ENCODE measurements around the gene CACNA1F. TPM values are rescaled to one million over a fixed set of nuclear protein-coding genes. Genes with fewer than 3 reads are reported as not detected.

CACNA1F gene
- total RNA-seq, 1 experiment from 2014 or later = not detected

DNA sequence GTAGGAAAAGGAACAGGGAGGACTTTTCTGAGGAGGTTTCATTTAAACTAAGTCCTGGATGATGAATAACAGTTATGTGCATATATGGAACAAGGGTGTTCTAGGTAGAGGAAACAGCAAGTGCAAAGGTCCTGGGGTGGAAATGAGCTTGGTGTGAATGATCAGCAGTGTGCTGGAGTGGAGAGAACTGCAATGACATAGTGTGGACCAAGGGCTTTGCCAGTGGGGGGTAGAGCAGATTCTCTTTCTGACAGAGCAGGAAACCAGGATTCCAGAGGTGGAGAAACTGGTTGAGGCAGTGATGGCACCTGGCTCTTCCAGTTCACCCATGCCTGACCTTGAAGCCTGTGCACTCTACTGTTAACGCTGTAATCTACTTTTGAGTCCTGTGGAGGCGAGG lies 38.2 kb upstream of the CACNA1F start:
- Mint-ChIP-seq H3K36me3 (ENCODE audit: insufficient read depth, unreplicated experiment) (no peaks in the 10 kb centered on the region), H3K27me3 (ENCODE audit: insufficient read depth, unreplicated experiment) (no peaks in the 10 kb centered on the region), H3K4me1 (ENCODE audit: insufficient read depth, unreplicated experiment) (peaks cover 12% of the 10 kb centered on the region), H3K9me3 (ENCODE audit: unreplicated experiment) (peaks cover 7% of the 10 kb centered on the region), H3K4me3 (ENCODE audit: unreplicated experiment) (peak overlapping the region; percentile 90), H3K27ac (ENCODE audit: low read depth, unreplicated experiment) (peak overlapping the region; percentile 85)
- TSS peak; percentile 28 for BruUV-seq (replicated peaks)
- ChIA-PET POLR2A (no interaction called here), CTCF (no interaction called here)
- DNase-seq (ENCODE audit: unreplicated experiment) = no peak
- intact Hi-C loops (cut with micrococcal nuclease) = no loop called here
- TF ChIP-seq, protein P1, sequence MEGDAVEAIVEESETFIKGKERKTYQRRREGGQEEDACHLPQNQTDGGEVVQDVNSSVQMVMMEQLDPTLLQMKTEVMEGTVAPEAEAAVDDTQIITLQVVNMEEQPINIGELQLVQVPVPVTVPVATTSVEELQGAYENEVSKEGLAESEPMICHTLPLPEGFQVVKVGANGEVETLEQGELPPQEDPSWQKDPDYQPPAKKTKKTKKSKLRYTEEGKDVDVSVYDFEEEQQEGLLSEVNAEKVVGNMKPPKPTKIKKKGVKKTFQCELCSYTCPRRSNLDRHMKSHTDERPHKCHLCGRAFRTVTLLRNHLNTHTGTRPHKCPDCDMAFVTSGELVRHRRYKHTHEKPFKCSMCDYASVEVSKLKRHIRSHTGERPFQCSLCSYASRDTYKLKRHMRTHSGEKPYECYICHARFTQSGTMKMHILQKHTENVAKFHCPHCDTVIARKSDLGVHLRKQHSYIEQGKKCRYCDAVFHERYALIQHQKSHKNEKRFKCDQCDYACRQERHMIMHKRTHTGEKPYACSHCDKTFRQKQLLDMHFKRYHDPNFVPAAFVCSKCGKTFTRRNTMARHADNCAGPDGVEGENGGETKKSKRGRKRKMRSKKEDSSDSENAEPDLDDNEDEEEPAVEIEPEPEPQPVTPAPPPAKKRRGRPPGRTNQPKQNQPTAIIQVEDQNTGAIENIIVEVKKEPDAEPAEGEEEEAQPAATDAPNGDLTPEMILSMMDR (IDR thresholded peaks at IDR 0.05; ENCODE audit: unreplicated experiment) = no peak

DNA sequence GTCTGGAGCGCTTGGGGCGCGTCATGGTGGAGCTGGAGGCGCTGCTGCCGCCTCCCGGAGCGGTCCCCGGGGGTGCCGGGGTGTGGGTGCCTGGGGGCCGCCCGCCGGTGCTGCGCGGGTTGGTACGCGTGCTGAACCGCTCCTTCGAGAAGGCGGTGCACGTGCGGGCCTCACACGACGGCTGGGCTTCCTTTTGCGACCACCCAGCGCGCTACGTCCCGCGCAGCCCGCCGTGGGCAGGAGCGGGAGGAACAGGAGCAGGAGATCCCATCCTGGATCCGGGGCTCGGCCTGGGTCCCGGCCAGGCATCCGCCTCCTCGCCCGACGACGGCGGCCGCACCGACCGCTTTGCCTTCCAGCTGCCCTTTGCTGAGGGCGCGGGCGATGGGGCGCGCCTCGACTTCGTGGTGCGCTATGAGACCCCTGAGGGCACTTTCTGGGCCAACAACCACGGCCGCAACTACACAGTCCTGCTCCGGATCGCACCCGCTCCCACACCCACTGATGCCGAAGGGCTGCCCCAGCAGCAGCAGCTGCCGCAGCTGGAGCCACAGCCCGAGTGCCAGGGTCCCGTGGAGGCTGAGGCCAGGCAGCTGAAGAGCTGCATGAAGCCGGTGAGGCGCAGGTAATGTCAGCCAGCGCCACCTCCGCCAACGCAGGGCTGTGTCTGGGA lies 37.2 kb upstream of the CACNA1F start:
- intact Hi-C loops (cut with micrococcal nuclease) = no loop called here
- Mint-ChIP-seq H3K9me3 (ENCODE audit: unreplicated experiment) (peaks cover 7% of the 10 kb centered on the region), H3K4me3 (ENCODE audit: unreplicated experiment) (peak overlapping the region; percentile 90), H3K27ac (ENCODE audit: low read depth, unreplicated experiment) (peak overlapping the region; percentile 85), H3K4me1 (ENCODE audit: insufficient read depth, unreplicated experiment) (peaks cover 12% of the 10 kb centered on the region), H3K27me3 (ENCODE audit: insufficient read depth, unreplicated experiment) (no peaks in the 10 kb centered on the region), H3K36me3 (ENCODE audit: insufficient read depth, unreplicated experiment) (no peaks in the 10 kb centered on the region)
- TF ChIP-seq, protein P1 (IDR thresholded peaks at IDR 0.05; ENCODE audit: unreplicated experiment) = no peak
- POLR2A ChIA-PET = interaction anchor here (0.7 to 1.1 kb wide), 2 partner anchors 431 to 469 kb away, joined by 3 read pairs; partner anchors contain the start of gene HDAC6
- CTCF ChIA-PET = interaction anchor here (0.7 kb wide), 1 partner anchor 115 kb away, joined by 3 read pairs; no protein-coding TSS in a partner anchor
- no TSS peak for BruUV-seq (replicated peaks)
- DNase-seq (ENCODE audit: unreplicated experiment) = no peak

DNA sequence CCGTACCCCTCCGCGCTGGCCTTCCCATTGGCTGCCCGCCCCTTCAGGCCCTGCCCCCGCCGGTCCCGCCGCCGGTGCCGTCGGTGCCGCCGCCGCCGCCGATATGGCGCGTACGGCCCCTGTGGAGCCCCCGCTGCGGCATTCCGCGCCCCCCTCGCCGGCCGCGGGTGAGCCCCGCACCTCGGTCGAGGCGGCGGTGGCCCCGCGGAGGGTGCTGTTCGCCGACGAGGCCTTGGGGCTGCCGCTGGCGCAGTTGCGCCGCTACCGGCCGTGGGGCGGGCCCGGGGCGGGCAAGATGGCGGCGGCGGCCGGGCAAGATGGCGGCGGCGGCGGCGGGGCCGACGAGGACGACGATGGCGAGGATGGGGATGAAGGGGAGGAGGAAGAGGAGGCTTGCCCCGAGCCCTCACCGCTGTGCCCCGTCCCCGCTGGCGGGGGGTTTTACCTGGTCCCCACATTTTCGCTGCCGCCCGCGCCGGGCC lies 36.7 kb upstream of the CACNA1F start, which contains the start of gene PPP1R3F:
Gene PPP1R3F, plus strand, starts transcription at position 27 of the 482 bp plus-strand sequence. Its CDS starts 77 bp downstream, at position 104.
- Mint-ChIP-seq H3K4me3 (ENCODE audit: unreplicated experiment) (peak within 1 kb of the TSS; percentile 90), H3K36me3 (ENCODE audit: insufficient read depth, unreplicated experiment) (no peaks in the 10 kb centered on the region), H3K27ac (ENCODE audit: low read depth, unreplicated experiment) (peak within 1 kb of the TSS; percentile 97), H3K9me3 (ENCODE audit: unreplicated experiment) (peaks cover 7% of the 10 kb centered on the region), H3K4me1 (ENCODE audit: insufficient read depth, unreplicated experiment) (peaks cover 12% of the 10 kb centered on the region), H3K27me3 (ENCODE audit: insufficient read depth, unreplicated experiment) (no peaks in the 10 kb centered on the region)
- BruUV-seq (replicated peaks) = no TSS peak
- CTCF ChIA-PET = interaction anchor here (0.7 kb wide), 1 partner anchor 114 kb away, joined by 3 read pairs; no protein-coding TSS in a partner anchor
- intact Hi-C loops (cut with micrococcal nuclease) = loop anchor here (1.0 kb wide), 1 partner anchor 79 kb away; no protein-coding TSS in a partner anchor
- TF ChIP-seq, protein P1 (IDR thresholded peaks at IDR 0.05; ENCODE audit: unreplicated experiment) = no peak
- DNase-seq (ENCODE audit: unreplicated experiment) = no peak
- POLR2A ChIA-PET = interaction anchor here (1.1 to 1.7 kb wide), 6 partner anchors 11 to 468 kb away, joined by 3 to 12 read pairs (median 6); partner anchors contain the start of gene HDAC6

DNA sequence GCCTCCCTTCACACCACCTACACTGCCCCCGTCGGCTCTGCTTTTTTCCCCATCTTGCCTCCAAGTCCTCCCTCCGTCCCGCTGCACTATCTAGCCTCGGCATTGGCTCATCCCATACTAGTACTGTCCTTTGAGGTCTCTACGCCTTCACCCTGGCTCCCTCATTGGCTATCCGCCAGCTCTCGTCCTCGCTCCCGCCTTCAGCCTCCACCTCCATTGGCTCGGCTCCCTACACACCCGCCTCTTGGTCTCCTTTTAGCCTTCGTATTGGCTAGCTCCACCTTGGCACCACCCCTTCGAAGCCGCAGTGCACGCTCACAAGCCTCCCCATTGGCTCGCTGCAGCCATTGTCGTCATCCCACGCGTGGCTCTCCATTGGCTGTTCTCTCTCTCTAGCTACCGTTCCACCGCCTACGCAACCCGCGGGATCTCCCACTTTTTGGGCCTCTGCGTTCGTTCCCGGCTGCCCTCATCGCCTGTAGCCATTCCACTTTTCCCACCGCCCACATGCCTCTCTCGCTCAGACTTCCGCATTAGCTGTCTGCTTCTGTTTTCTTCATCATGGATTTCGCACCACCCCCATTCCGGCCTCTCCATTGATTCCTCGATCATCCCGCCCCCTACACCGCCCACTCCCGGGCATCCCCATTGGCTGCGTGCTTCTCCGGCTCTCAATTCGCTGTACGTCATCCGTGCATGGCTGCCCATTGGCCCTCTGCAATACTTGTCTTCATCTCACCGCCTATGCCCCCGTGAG lies 36.0 kb upstream of the CACNA1F start:
- peak overlapping the region; percentile 90 for H3K4me3 Mint-ChIP-seq (ENCODE audit: unreplicated experiment)
- intact Hi-C loops (cut with micrococcal nuclease) = loop anchor here (1.0 kb wide), 1 partner anchor 78 kb away; no protein-coding TSS in a partner anchor
- CTCF ChIA-PET = interaction anchor here (1.0 kb wide), 1 partner anchor 77 kb away, joined by 3 read pairs; no protein-coding TSS in a partner anchor

More for the DNA sequence above, 36.0 kb upstream of the CACNA1F start:
- H3K9me3 Mint-ChIP-seq (ENCODE audit: unreplicated experiment) = peaks cover 8% of the 10 kb centered on the region
- no peaks in the 10 kb centered on the region for H3K36me3 Mint-ChIP-seq (ENCODE audit: insufficient read depth, unreplicated experiment)
- TF ChIP-seq, protein P1 (IDR thresholded peaks at IDR 0.05; ENCODE audit: unreplicated experiment) = no peak
- H3K27me3 Mint-ChIP-seq (ENCODE audit: insufficient read depth, unreplicated experiment) = no peaks in the 10 kb centered on the region
- peak; percentile 97 for DNase-seq (ENCODE audit: unreplicated experiment)
- peak overlapping the region; percentile 97 for H3K27ac Mint-ChIP-seq (ENCODE audit: low read depth, unreplicated experiment)
- peaks cover 12% of the 10 kb centered on the region for H3K4me1 Mint-ChIP-seq (ENCODE audit: insufficient read depth, unreplicated experiment)
- no TSS peak for BruUV-seq (replicated peaks)
- POLR2A ChIA-PET = interaction anchor here (0.7 to 2.0 kb wide), 12 partner anchors 10 to 114 kb away, joined by 3 to 12 read pairs (median 4); partner anchors contain the start of gene CCDC22
